Measurements from ENCODE around the gene THYN1. TPM values are rescaled to one million over a fixed set of nuclear protein-coding genes. Genes with fewer than 3 reads are reported as not detected.

The THYN1 gene
- total and polyA plus RNA-seq, 2 of the 13 experiments (the other 11 are each of a cell fraction or from before 2014, with no cell fraction given) = 36.1 to 87.6 TPM

- TF ChIP-seq ZNF318 (CRISPR knock-in tag; IDR thresholded peaks at IDR 0.05) = no peak
- no peak for TF ChIP-seq UBTF (CRISPR knock-in tag; IDR thresholded peaks at IDR 0.05)
- TF ChIP-seq GTF2F1 (IDR thresholded peaks at IDR 0.05; ENCODE audit: low read length) = no peak
- TF ChIP-seq CHCHD3 (CRISPR knock-in tag; IDR thresholded peaks at IDR 0.05) = no peak
- no peak for TF ChIP-seq CEBPZ (IDR thresholded peaks at IDR 0.05; ENCODE audit: low read length)
- TF ChIP-seq CCDC6 (CRISPR knock-in tag; IDR thresholded peaks at IDR 0.05) = peak; percentile 74; the same call in 1 of the 2 replicates
- peak; percentile 71; the same call in 1 of the 2 replicates for TF ChIP-seq ZNF703 (CRISPR knock-in tag; IDR thresholded peaks at IDR 0.05; ENCODE audit: borderline replicate concordance)
- TF ChIP-seq ZNF749 (CRISPR knock-in tag; IDR thresholded peaks at IDR 0.05; ENCODE audit: borderline replicate concordance) = peak; percentile 90; the same call in 1 of the 2 replicates
- peak; percentile 59 for TF ChIP-seq ZNF574 (CRISPR knock-in tag; IDR thresholded peaks at IDR 0.05)
- TF ChIP-seq POGZ (CRISPR knock-in tag; IDR thresholded peaks at IDR 0.05) = peak; percentile 71; the same call in 1 of the 2 replicates
Measured at GRCh38 chr11:134223836-134224709, 29.1 kb downstream of the THYN1 start, which contains the start of the genes NCAPD3 and VPS26B (continued).
